Activated B cell treated with CpG ODN at 0.5 μM for 24 hours (primary cell): ENCODE results near the gene KCNQ2. TPM values are rescaled to one million over a fixed set of nuclear protein-coding genes. Genes with fewer than 3 reads are reported as not detected.

ENCODE experiments used
- ATAC-seq: fragments of 200-7000 bp; cut with Tn5 transposase; one replicate; pipeline ENCODE4 v1.10.0; 2021; ENCODE audit warnings: low read depth, mild to moderate bottlenecking, moderate library complexity
- CTCF ChIA-PET: fragments of 350-600 bp; sonication (Branson Sonifier 250); formaldehyde crosslinking; loops from one replicate; lab custom pipeline; 2021; ENCODE audit warnings: antibody characterized with exemption; lab: Charles Lee
- POLR2A ChIA-PET: fragments of 350-600 bp; sonication (Branson Sonifier 250); formaldehyde crosslinking; loops from one replicate; lab custom pipeline; 2021; ENCODE audit warnings: antibody characterized with exemption; lab: Charles Lee
- DNase-seq: peaks from one replicate; pipeline ENCODE4 v3.0.0; 2022
- H3K27ac Mint-ChIP-seq: one replicate; pipeline ENCODE4 v1.8.0; 2020; ENCODE audit warnings: mixed read lengths
- H3K27me3 Mint-ChIP-seq: one replicate; pipeline ENCODE4 v1.8.0; 2021; ENCODE audit warnings: mixed read lengths
- H3K36me3 Mint-ChIP-seq: one replicate; pipeline ENCODE4 v1.8.0; 2021; ENCODE audit warnings: low read depth, mixed read lengths
- H3K4me1 Mint-ChIP-seq: one replicate; pipeline ENCODE4 v1.8.0; 2021; ENCODE audit warnings: mixed read lengths
- H3K4me3 Mint-ChIP-seq: one replicate; pipeline ENCODE4 v1.8.0; 2020; ENCODE audit warnings: mild to moderate bottlenecking, mixed read lengths
- H3K9me3 Mint-ChIP-seq: one replicate; pipeline ENCODE4 v1.8.0; 2020; ENCODE audit warnings: mixed read lengths
- CTCF ChIP-seq: fragments of 200-600 bp; IDR thresholded peaks from one replicate; pipeline ENCODE4 v1.8.0; 2022; ENCODE audit warnings: antibody characterized with exemption, mild to moderate bottlenecking
- intact Hi-C: fragments of 100-400 bp; cut with micrococcal nuclease; formaldehyde crosslinking; loops from one replicate; pipeline ENCODE4 v1.15.1; 2024
- total RNA-seq: library from RNA; stranded (reverse); gene quantifications from 2 replicates; pipeline ENCODE4 v1.2.3, GENCODE V29; 2022

The KCNQ2 gene
- total RNA-seq, 1 donor from 2014 or later: not detected

GRCh38 chr20:63363013-63363957, 109.2 kb downstream of the KCNQ2 start:
- ChIA-PET CTCF (no interaction called here), POLR2A (no interaction called here)
- ATAC-seq: no peak
- Mint-ChIP-seq H3K27ac (no peak overlapping the region), H3K27me3 (peaks cover 20% of the 10 kb centered on the region), H3K4me3 (no peak overlapping the region), H3K9me3 (no peaks in the 10 kb centered on the region), H3K36me3 (no peaks in the 10 kb centered on the region), H3K4me1 (peaks cover 4% of the 10 kb centered on the region)
- intact Hi-C loops: no loop called here
- DNase-seq: no peak
- TF ChIP-seq CTCF: no peak

GRCh38 chr20:63362436-63363009, 109.9 kb downstream of the KCNQ2 start:
- peaks cover 4% of the 10 kb centered on the region for H3K4me1 Mint-ChIP-seq
- peaks cover 20% of the 10 kb centered on the region for H3K27me3 Mint-ChIP-seq
- no peak overlapping the region for H3K27ac Mint-ChIP-seq
- no peak for ATAC-seq
- intact Hi-C loops: no loop called here
- DNase-seq: no peak
- no peak for TF ChIP-seq CTCF
- H3K4me3 Mint-ChIP-seq: no peak overlapping the region
- H3K36me3 Mint-ChIP-seq: no peaks in the 10 kb centered on the region
- H3K9me3 Mint-ChIP-seq: no peaks in the 10 kb centered on the region
- CTCF ChIA-PET: no interaction called here
- POLR2A ChIA-PET: no interaction called here

GRCh38 chr20:63361519-63362435, 110.7 kb downstream of the KCNQ2 start:
- intact Hi-C loops: no loop called here
- H3K9me3 Mint-ChIP-seq: no peaks in the 10 kb centered on the region
- H3K27me3 Mint-ChIP-seq: peaks cover 18% of the 10 kb centered on the region
- no peaks in the 10 kb centered on the region for H3K36me3 Mint-ChIP-seq
- no peak overlapping the region for H3K4me3 Mint-ChIP-seq
- H3K27ac Mint-ChIP-seq: no peak overlapping the region
- TF ChIP-seq CTCF: no peak
- ChIA-PET CTCF (no interaction called here), POLR2A (no interaction called here)
- H3K4me1 Mint-ChIP-seq: peaks cover 4% of the 10 kb centered on the region
- ATAC-seq (no peak), DNase-seq (no peak)

GRCh38 chr20:63360850-63361518, 111.5 kb downstream of the KCNQ2 start, which contains the start of gene CHRNA4:
TSS of gene CHRNA4 (minus strand) at chr20:63361349. CDS start at chr20:63361165, 184 bp downstream.
- peaks cover 4% of the 10 kb centered on the region for H3K4me1 Mint-ChIP-seq
- ChIA-PET POLR2A (no interaction called here), CTCF (no interaction called here)
- ATAC-seq (no peak), DNase-seq (no peak)
- no peak for TF ChIP-seq CTCF
- no peaks in the 10 kb centered on the region for H3K9me3 Mint-ChIP-seq
- H3K4me3 Mint-ChIP-seq: no peak within 1 kb of the TSS
- intact Hi-C loops: no loop called here
- no peaks in the 10 kb centered on the region for H3K36me3 Mint-ChIP-seq
- peaks cover 18% of the 10 kb centered on the region for H3K27me3 Mint-ChIP-seq
- no peak within 1 kb of the TSS for H3K27ac Mint-ChIP-seq
